Suprapubic skin (tissue), 4 donors: ENCODE data around the gene HHLA2. TPM values are rescaled to one million over a fixed set of nuclear protein-coding genes. Genes with fewer than 3 reads are reported as not detected.

ENCODE experiments used
- DNase-seq, 2 donors: peaks; one replicate each; pipeline ENCODE4 v3.0.0-alpha.2; 2019; ENCODE audit warnings: low spot score in 2 of 2
- H3K27ac ChIP-seq: fragments of 200-600 bp; sonication (generic); one replicate; pipeline ENCODE4 v1.5.1; 2019
- H3K27me3 ChIP-seq: fragments of 200-600 bp; sonication (generic); one replicate; pipeline ENCODE4 v1.5.1; 2019
- H3K36me3 ChIP-seq: fragments of 200-600 bp; sonication (generic); one replicate; pipeline ENCODE4 v1.5.1; 2019
- H3K4me1 ChIP-seq: fragments of 200-600 bp; sonication (generic); one replicate; pipeline ENCODE4 v1.5.1; 2019
- H3K4me3 ChIP-seq: fragments of 200-600 bp; sonication (generic); one replicate; pipeline ENCODE4 v1.5.1; 2019; ENCODE audit warnings: mild to moderate bottlenecking
- H3K9me3 ChIP-seq: fragments of 200-600 bp; sonication (generic); one replicate; pipeline ENCODE4 v1.5.1; 2019
- EP300 ChIP-seq: sonication (generic); formaldehyde crosslinking; IDR thresholded peaks from one replicate; pipeline ENCODE4 v1.6.1; 2017; ENCODE audit warnings: antibody characterized with exemption
- POLR2A ChIP-seq, 2 donors: fragments of 450-650 bp; IDR thresholded peaks; one replicate each; pipeline ENCODE4 v1.6.1; 2017; ENCODE audit warnings: antibody characterized with exemption in 2 of 2, mild to moderate bottlenecking in 2 of 2, moderate library complexity in 2 of 2
- POLR2AphosphoS5 ChIP-seq, 3 donors: sonication (generic); formaldehyde crosslinking; IDR thresholded peaks; one replicate each; pipeline ENCODE4 v1.6.1; 2017; ENCODE audit warnings: antibody characterized with exemption in 3 of 3
- WGBS: methylation state at CpG from one replicate; pipeline ENCODE4 v1.1.5; 2018; 5-methylcytosine and 5-hydroxymethylcytosine counted together
- total RNA-seq, 4 donors: library from RNA; depleted of rRNA; stranded (reverse); fragments of >200 nt; gene quantifications; one replicate each; pipeline ENCODE4 v1.1.0, GENCODE V29; 2016
- TF ChIP-seq, protein P1 (sequence below), 2 donors: fragments of 200-600 bp in 1 of 2; fragments of 450-650 bp in 1 of 2; sonication (generic) in 1 of 2; IDR thresholded peaks; one replicate each; pipeline ENCODE4 v1.5.1; 2016 to 2019; ENCODE audit warnings: antibody characterized with exemption in 2 of 2, mild to moderate bottlenecking in 1 of 2, moderate library complexity in 1 of 2

HHLA2 gene
- total RNA-seq, 4 donors from 2014 or later, result not detected

DNA sequence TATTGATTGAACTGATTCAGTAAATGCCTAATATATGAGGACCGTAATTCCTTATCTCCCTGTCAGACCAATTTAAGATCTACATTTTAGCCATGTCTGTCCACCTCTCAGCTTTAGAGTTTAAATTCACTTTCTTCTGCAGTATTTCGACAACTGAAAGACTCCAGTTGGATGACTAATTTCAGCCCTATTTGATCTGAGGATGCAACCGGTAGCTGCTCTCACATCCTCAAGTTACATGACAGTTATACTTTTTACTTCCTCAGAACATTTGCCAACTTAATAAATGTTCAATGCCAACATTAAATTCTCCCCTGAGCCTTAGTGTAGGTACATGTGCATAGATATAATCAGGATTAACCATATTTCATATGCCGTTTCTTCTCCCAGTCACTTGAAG is 2.5 kb upstream of the HHLA2 start:
- Histone ChIP-seq H3K4me1 (no peaks in the 10 kb centered on the region), H3K4me3 (no peak overlapping the region), H3K9me3 (no peaks in the 10 kb centered on the region), H3K36me3 (no peaks in the 10 kb centered on the region), H3K27me3 (no peaks in the 10 kb centered on the region), H3K27ac (no peak overlapping the region)
- no peak for TF ChIP-seq EP300
- no peak for TF ChIP-seq POLR2A (IDR thresholded peaks at IDR 0.05)
- TF ChIP-seq, protein P1, sequence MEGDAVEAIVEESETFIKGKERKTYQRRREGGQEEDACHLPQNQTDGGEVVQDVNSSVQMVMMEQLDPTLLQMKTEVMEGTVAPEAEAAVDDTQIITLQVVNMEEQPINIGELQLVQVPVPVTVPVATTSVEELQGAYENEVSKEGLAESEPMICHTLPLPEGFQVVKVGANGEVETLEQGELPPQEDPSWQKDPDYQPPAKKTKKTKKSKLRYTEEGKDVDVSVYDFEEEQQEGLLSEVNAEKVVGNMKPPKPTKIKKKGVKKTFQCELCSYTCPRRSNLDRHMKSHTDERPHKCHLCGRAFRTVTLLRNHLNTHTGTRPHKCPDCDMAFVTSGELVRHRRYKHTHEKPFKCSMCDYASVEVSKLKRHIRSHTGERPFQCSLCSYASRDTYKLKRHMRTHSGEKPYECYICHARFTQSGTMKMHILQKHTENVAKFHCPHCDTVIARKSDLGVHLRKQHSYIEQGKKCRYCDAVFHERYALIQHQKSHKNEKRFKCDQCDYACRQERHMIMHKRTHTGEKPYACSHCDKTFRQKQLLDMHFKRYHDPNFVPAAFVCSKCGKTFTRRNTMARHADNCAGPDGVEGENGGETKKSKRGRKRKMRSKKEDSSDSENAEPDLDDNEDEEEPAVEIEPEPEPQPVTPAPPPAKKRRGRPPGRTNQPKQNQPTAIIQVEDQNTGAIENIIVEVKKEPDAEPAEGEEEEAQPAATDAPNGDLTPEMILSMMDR (IDR thresholded peaks at IDR 0.05), result no peak
- no peak for TF ChIP-seq POLR2AphosphoS5 (IDR thresholded peaks at IDR 0.05)
- no peak for DNase-seq
- WGBS, result 75% methylated on average over 4 of the region's 4 CpGs

DNA sequence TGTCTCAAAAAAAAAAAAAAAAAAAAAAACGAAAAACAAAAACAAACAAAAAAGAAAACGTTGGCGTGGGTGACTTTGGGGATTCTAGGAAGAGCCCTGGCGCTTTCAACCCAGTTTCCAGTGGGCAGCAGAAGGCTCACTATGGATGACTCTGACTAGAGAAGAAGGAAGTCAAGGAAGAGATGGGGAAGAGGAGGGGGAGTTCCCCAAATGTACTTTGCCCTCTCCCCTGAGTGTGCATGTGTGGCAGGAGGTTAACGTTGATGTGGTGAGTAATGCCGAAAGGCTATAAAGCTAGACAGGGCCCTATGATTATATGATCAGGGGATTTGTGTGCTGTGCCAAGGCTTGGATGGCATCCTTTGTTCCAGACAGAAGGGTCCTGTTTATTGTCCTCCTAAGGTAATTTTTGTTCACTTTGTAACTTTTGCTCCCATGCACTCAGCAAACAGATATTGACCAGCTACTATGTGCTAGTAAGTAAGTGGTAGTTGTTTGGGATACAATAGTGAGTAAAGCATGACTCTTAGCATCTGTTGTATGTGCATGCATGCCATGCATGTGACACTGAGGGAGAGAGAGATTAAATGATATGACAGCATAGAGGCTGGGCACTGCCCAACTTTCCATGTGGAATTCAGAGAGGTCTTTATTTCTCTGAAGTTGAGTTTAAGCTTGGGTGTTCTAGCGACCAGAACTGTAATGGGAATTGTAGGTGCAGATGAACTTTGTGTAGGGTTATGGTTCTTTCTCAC is 750 bp upstream of the HHLA2 start:
- TF ChIP-seq, protein P1 (IDR thresholded peaks at IDR 0.05), result no peak
- TF ChIP-seq POLR2A (IDR thresholded peaks at IDR 0.05) (no peak), EP300 (no peak), POLR2AphosphoS5 (IDR thresholded peaks at IDR 0.05) (no peak)
- H3K4me1 ChIP-seq, result no peaks in the 10 kb centered on the region
- no peaks in the 10 kb centered on the region for H3K36me3 ChIP-seq
- no peak overlapping the region for H3K27ac ChIP-seq
- no peaks in the 10 kb centered on the region for H3K27me3 ChIP-seq
- no peak for DNase-seq
- WGBS, result 82% methylated on average over 7 of the region's 7 CpGs
- no peak overlapping the region for H3K4me3 ChIP-seq
- no peaks in the 10 kb centered on the region for H3K9me3 ChIP-seq

DNA sequence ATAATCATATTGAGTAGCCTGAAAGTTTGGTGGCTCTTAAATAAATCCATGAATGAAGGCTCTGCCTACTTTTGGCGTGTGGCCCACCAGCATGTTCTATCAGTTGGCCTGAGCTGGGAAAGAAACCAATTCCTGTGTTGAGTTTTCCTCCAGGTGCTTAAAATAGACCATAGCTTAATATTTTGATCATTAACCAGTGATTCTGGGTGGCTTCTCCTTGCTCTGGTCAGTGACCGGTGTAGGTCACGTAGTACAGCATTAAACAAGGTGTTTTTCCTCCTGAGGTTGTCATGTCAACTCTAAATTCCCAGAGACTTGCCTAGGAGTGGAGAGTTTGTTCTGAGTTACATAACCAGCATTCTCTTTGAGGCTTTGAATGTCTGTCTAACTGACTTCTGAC is 1.3 kb downstream of the HHLA2 start:
- WGBS, result 63% methylated on average over 3 of the region's 3 CpGs

DNA sequence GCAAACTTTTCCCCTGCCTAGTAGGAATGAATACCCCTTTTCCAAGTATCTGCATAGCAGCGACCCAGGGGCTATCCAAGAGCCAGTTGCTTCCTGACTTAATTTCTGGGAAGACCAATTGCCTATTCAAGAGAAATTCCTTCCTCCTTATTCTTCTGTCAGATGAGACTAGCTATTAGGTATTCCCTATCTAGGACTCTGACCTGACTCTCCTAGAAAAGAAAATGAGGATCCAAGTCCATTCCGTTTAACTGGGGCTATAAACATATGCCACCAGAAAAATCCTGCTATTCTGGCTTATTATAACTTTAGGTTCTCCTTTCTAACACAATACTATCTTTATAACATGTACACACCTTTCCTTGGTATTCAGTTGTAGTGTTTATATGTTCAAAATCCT is 1.7 kb downstream of the HHLA2 start:
- Histone ChIP-seq H3K27me3 (no peaks in the 10 kb centered on the region), H3K9me3 (no peaks in the 10 kb centered on the region), H3K36me3 (no peaks in the 10 kb centered on the region), H3K27ac (no peak overlapping the region), H3K4me1 (no peaks in the 10 kb centered on the region), H3K4me3 (no peak overlapping the region)
- no peak for DNase-seq
- no peak for TF ChIP-seq EP300
- no peak for TF ChIP-seq POLR2A (IDR thresholded peaks at IDR 0.05)
- no peak for TF ChIP-seq POLR2AphosphoS5 (IDR thresholded peaks at IDR 0.05)
- TF ChIP-seq, protein P1 (IDR thresholded peaks at IDR 0.05), result no peak
- WGBS, result 72% methylated on average over 2 of the region's 2 CpGs

More for the DNA sequence above, 1.3 kb downstream of the HHLA2 start:
- H3K4me3 ChIP-seq, result no peak overlapping the region
- no peaks in the 10 kb centered on the region for H3K9me3 ChIP-seq
- no peaks in the 10 kb centered on the region for H3K36me3 ChIP-seq
- H3K4me1 ChIP-seq, result no peaks in the 10 kb centered on the region
- H3K27ac ChIP-seq, result no peak overlapping the region
- no peak for DNase-seq
- TF ChIP-seq EP300, result no peak
- no peak for TF ChIP-seq POLR2AphosphoS5 (IDR thresholded peaks at IDR 0.05)
- TF ChIP-seq POLR2A (IDR thresholded peaks at IDR 0.05), result no peak
- TF ChIP-seq, protein P1 (IDR thresholded peaks at IDR 0.05), result no peak
- H3K27me3 ChIP-seq, result no peaks in the 10 kb centered on the region

DNA sequence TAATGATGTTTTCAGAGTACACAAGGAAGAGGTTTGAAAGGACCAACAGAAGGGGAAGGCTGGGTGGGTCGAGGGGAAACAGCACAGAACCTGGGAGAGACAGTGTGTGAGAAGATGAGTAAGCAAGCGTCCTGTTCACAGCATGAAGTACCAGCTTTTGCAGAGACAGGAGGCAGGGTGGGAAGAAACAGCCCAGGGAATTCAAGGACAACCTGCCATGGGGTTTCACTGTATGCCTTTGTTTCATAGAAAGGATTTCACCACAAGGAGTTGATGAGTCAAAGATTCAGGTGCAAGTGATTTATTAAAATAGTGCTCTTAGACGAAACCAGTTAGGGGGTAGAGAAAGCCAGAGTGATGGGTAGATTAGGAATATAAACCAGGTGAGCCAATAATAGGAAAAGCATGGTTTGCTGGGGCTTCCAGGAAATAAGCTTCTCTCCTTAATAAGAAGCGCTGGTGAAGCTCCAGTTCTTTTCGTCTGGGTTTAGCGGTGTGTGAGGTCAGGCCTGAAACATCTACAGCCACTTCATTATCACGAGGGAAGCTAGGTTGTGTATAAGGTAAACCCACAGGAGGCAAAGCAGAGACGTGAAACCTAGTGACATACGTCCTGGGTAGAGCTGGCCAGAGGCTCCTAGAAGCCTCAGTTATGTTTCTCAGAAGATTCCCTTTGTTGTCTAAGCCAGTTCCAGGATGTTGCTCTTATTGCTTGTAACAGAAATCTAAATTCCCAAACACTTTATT is 3.9 kb downstream of the HHLA2 start:
- TF ChIP-seq POLR2AphosphoS5 (IDR thresholded peaks at IDR 0.05) (no peak), POLR2A (IDR thresholded peaks at IDR 0.05) (no peak)
- TF ChIP-seq, protein P1 (IDR thresholded peaks at IDR 0.05), result no peak
- 62% methylated on average over 9 of the region's 9 CpGs for WGBS
- no peaks in the 10 kb centered on the region for H3K27me3 ChIP-seq
- no peaks in the 10 kb centered on the region for H3K36me3 ChIP-seq
- DNase-seq, result no peak
- no peaks in the 10 kb centered on the region for H3K4me1 ChIP-seq
- no peaks in the 10 kb centered on the region for H3K9me3 ChIP-seq
- no peak overlapping the region for H3K27ac ChIP-seq
- H3K4me3 ChIP-seq, result no peak overlapping the region
